ENCODE measurements around the gene RNF7.
"Not testable (repeated sequence)": the region's sequence is repeated elsewhere in the genome, so short reads cannot be mapped to it uniquely, and the experiment has no call there.

The RNF7 gene

DNA sequence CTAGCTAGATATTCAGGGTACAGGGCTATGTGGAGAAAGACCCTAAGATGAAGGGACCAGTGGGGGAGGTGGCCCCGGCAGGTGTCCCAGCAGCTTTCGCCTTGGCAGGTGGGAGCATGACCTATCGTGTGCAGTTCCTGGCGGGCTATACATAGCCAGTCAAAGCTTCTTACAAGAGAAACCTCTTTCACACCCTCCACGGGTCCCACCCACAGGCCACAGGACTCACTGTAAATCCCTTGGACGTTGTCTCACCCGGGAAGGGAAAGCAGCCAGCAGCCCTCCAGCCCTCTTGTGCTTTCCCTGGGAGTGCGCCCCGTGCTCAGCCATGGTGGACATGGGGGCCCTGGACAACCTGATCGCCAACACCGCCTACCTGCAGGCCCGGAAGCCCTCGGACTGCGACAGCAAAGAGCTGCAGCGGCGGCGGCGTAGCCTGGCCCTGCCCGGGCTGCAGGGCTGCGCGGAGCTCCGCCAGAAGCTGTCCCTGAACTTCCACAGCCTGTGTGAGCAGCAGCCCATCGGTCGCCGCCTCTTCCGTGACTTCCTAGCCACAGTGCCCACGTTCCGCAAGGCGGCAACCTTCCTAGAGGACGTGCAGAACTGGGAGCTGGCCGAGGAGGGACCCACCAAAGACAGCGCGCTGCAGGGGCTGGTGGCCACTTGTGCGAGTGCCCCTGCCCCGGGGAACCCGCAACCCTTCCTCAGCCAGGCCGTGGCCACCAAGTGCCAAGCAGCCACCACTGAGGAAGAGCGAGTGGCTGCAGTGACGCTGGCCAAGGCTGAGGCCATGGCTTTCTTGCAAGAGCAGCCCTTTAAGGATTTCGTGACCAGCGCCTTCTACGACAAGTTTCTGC lies 40.1 kb downstream of the RNF7 start:
- H3K36me3 Mint-ChIP-seq: no peaks in the 10 kb centered on the region
- H3K9me3 Mint-ChIP-seq: no peaks in the 10 kb centered on the region
- no peaks in the 10 kb centered on the region for H3K4me1 Mint-ChIP-seq
- H3K4me3 Mint-ChIP-seq: no peak overlapping the region
- no peak overlapping the region for H3K27ac Mint-ChIP-seq
- CTCF ChIA-PET: no interaction called here
- peaks cover 20% of the 10 kb centered on the region for H3K27me3 Mint-ChIP-seq
- DNase-seq: no peak

DNA sequence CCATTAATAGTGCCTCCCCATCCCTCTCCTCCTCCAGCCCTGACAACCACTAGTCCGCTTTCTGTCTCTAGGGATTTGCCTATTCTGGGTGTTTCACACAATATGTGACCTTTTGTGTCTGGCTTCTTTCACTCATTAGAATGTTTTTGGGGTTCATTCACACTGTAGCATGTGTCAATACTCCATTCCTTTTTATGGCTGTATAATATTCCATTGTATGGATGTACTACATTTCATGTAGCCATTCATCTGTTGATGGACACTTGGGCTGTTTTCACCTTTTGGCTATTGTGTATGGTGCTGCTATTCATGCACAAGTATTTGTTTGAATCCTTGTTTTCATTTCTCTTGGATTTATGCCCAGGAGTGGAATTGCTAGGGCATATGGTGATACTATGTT lies 41.6 kb downstream of the RNF7 start:
- no peaks in the 10 kb centered on the region for H3K4me1 Mint-ChIP-seq
- peaks cover 25% of the 10 kb centered on the region for H3K27me3 Mint-ChIP-seq
- no peaks in the 10 kb centered on the region for H3K9me3 Mint-ChIP-seq
- no peaks in the 10 kb centered on the region for H3K36me3 Mint-ChIP-seq
- H3K27ac Mint-ChIP-seq: peak overlapping the region; percentile 42
- no peak overlapping the region for H3K4me3 Mint-ChIP-seq
- DNase-seq: no peak
- CTCF ChIA-PET: no interaction called here

DNA sequence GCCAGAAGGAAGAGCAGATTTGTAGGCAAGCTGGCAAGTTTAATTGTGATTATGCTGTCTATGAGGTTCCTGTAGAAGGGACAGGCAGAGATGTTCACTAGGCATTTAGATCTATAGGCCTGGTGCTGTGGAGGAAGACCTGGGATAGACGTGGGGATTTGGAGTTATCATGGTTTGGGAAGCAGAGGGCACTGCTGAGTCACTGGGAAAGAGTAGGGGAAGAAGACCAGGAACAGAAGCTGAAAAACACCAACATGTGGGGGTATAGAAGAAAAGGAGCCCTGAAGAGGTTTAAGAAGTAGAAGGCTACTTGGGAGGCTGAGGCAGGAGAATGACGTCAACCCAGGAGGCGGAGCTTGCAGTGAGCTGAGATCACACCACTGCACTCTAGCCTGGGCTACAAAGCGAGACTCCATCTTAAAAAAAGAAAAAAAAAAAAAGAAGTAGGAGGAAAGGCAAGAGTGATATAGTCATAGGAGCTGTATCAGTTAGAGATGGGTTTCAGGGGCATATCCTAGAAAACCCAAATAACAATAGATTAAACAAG lies 44.4 kb downstream of the RNF7 start:
- Mint-ChIP-seq H3K4me3 (no peak overlapping the region), H3K4me1 (no peaks in the 10 kb centered on the region), H3K36me3 (no peaks in the 10 kb centered on the region), H3K27ac (no peak overlapping the region), H3K27me3 (peaks cover 24% of the 10 kb centered on the region), H3K9me3 (no peaks in the 10 kb centered on the region)
- CTCF ChIA-PET: interaction anchor here (0.6 to 1.2 kb wide), 4 partner anchors 44 to 62 kb away, joined by 3 to 5 read pairs (median 4); partner anchors contain the start of gene RNF7
- DNase-seq: no peak

DNA sequence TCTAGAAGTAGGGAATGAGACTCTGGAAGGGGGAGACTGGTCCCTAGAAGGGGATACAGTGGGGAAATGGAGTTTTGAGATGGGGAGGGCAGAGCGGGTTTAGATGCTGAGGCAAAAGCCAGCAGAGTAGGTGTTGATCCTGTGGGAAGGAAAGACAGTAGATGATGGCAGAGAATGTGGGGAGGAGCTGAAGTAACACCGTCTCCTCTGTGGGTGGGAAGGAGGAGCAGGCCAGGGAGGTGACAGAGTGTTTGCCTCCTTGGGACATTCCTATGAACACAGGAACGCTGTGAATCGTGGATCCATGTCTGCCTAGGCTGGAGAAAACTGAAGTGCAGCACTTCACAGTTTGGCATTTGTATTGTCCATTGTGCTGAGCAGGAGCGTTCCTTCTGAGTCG lies 45.5 kb downstream of the RNF7 start:
- no peaks in the 10 kb centered on the region for H3K36me3 Mint-ChIP-seq
- no peak for DNase-seq
- CTCF ChIA-PET: no interaction called here
- H3K9me3 Mint-ChIP-seq: no peaks in the 10 kb centered on the region
- peak overlapping the region; percentile 12 for H3K27ac Mint-ChIP-seq
- H3K4me1 Mint-ChIP-seq: no peaks in the 10 kb centered on the region
- no peak overlapping the region for H3K4me3 Mint-ChIP-seq
- peaks cover 23% of the 10 kb centered on the region for H3K27me3 Mint-ChIP-seq

DNA sequence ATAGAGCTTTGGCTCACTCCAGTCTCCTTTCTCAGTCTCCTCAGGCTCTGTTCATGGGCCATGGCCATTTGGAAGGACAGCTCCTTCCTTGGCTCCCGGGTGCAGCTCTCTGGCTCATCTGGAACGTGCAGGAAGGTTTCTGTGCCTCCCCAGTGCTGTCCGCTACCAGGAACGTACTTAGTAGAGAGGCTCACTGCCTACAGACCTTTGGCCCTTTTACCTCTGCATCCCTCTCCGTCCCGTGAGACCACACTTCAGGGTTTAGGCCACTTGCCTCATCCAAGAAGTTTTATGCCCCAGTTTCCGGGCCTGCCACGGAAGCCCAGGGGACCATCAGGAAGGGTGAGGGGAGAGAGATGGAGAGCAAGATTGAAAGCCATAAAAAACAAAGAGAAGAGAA lies 46.0 kb downstream of the RNF7 start:
- CTCF ChIA-PET: no interaction called here
- no peak overlapping the region for H3K27ac Mint-ChIP-seq
- DNase-seq: no peak
- no peaks in the 10 kb centered on the region for H3K9me3 Mint-ChIP-seq
- no peaks in the 10 kb centered on the region for H3K36me3 Mint-ChIP-seq
- peaks cover 23% of the 10 kb centered on the region for H3K27me3 Mint-ChIP-seq
- H3K4me1 Mint-ChIP-seq: no peaks in the 10 kb centered on the region
- H3K4me3 Mint-ChIP-seq: no peak overlapping the region

DNA sequence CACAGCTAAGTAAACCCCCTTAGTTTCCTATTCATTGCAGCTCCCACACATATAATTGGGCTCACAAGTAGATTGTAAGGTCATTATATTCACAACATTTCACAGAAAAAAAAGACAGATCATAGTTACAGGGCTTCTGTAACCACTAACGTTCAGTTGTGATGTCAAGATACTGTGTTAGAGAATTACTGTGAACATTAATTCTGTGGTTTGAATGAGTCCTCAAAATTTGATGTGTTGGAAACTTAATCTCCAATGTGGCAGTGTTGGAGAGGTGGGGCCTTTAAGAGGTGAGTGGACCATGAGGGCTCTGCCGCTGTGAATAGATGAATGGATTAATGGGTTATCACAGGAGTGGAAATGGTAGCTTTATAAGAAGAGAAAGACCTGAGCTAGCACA lies 46.4 kb downstream of the RNF7 start:
- H3K36me3 Mint-ChIP-seq: no peaks in the 10 kb centered on the region
- CTCF ChIA-PET: no interaction called here
- no peaks in the 10 kb centered on the region for H3K9me3 Mint-ChIP-seq

DNA sequence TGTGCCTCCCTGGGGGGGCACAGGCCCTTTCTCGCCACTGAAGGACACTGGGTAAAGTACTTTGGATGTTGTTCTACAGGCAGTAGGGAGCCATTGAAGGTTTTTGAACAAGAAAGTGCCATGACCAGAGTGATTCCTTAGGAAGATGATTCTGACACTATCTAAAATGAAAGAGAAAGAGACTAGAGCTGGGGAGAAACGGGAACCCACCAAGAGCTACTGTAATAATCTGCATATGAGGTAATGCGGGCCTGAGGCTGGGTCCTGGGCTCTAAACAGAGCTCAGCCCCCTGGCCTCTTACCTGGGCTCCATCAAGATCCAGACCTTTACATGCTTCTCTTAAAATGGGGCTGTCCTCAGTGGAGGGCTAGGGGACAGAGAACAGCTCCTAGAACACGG lies 50.1 kb downstream of the RNF7 start:
- Mint-ChIP-seq H3K27ac (no peak overlapping the region), H3K4me3 (no peak overlapping the region), H3K36me3 (no peaks in the 10 kb centered on the region), H3K9me3 (no peaks in the 10 kb centered on the region), H3K27me3 (peaks cover 5% of the 10 kb centered on the region), H3K4me1 (no peaks in the 10 kb centered on the region)
- CTCF ChIA-PET: interaction anchor here (1.1 to 1.5 kb wide), 2 partner anchors 9 to 87 kb away, joined by 3 read pairs; no protein-coding TSS in a partner anchor
- no peak for DNase-seq

More for the DNA sequence above, 46.4 kb downstream of the RNF7 start:
- H3K4me1 Mint-ChIP-seq: no peaks in the 10 kb centered on the region
- no peak overlapping the region for H3K27ac Mint-ChIP-seq
- DNase-seq: no peak
- H3K4me3 Mint-ChIP-seq: no peak overlapping the region
- H3K27me3 Mint-ChIP-seq: peaks cover 23% of the 10 kb centered on the region

DNA sequence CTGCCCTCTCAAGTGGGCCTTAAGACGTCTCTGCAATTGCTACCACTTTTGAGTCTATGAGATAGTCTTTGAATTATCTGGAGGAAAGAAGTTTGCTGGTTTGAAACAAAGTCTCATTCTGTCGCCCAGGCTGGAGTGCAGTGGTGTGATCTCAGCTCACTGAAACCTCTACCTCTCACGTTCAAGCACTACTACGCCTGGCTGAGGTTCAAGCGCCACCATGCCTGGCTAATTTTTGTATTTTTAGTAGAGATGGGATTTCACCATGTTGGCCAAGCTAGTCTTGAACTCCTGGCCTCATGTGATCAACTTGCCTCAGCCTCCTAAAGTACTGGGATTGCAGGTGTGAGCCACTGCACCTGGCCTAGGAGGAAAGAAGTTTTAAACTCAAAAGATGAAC lies 50.7 kb downstream of the RNF7 start:
- not testable (repeated sequence) for H3K27me3 Mint-ChIP-seq, H3K36me3 Mint-ChIP-seq, H3K27ac Mint-ChIP-seq, H3K4me1 Mint-ChIP-seq, DNase-seq, H3K9me3 Mint-ChIP-seq, H3K4me3 Mint-ChIP-seq
- CTCF ChIA-PET: interaction anchor here (1.1 kb wide), 1 partner anchor 87 kb away, joined by 3 read pairs; no protein-coding TSS in a partner anchor

DNA sequence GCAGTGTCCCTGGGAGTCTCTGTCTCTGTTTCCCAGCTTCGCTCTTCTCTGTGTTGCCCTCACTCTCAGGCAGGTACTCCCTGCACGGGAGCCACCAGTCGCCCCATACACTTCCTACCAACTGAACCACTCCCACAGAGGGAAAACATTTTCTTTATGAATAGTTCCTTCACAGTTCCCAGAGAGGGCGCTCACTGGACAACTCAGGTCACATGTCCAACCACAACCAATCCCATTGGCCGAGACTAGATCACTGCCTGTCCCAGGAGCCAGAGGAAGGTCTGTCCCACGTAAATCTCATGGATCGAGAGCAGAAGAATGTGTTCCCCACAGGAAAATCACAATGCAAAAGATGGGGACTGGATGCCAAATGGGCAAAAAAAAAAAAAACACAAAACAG lies 51.2 kb downstream of the RNF7 start:
- Mint-ChIP-seq H3K27ac (no peak overlapping the region), H3K9me3 (no peaks in the 10 kb centered on the region)

DNA sequence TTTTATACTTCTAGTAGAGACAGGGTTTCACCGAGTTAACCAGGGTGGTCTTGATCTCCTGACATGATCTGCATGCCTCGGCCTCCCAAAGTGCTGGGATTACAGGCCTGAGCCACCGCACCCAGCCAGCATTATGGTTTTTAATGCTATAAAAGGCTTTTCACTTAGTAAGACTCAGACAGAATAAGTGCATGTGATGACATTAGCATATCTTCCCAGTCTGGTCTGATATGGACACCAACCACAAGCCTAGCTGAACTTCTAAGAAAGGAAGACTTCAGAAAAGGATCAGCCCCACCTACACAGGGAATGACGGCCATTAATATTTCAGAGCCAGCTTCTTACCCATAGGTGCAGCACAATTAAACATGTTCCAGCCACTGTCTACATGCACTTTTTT lies 52.1 kb downstream of the RNF7 start:
- Mint-ChIP-seq H3K4me3 (no peak overlapping the region), H3K36me3 (no peaks in the 10 kb centered on the region), H3K27ac (no peak overlapping the region), H3K4me1 (peaks cover 13% of the 10 kb centered on the region), H3K9me3 (no peaks in the 10 kb centered on the region), H3K27me3 (no peaks in the 10 kb centered on the region)
- DNase-seq: no peak
- CTCF ChIA-PET: interaction anchor here (0.6 kb wide), 1 partner anchor 483 kb away, joined by 3 read pairs; no protein-coding TSS in a partner anchor

More for the DNA sequence above, 51.2 kb downstream of the RNF7 start:
- CTCF ChIA-PET: no interaction called here
- DNase-seq: no peak
- H3K27me3 Mint-ChIP-seq: no peaks in the 10 kb centered on the region
- no peak overlapping the region for H3K4me3 Mint-ChIP-seq
- H3K4me1 Mint-ChIP-seq: peaks cover 6% of the 10 kb centered on the region
- no peaks in the 10 kb centered on the region for H3K36me3 Mint-ChIP-seq

DNA sequence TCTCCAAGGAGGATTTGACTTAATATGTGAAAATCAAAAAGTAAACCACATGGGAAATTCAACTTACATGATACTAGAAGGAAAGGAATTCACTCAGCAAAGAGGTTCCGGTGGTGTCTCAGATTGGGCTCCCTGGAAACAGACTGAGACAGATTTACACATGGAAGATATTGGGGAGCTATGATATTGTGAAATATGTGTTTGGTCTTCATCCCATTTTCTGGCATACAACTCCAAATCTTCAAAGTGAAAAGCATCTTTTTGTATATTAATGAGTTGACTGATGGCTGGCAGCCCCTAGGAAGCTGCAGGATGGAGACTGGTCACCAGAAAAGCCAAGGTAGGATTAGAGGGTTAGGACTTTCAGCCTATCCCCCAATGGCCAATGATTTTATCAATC lies 54.4 kb downstream of the RNF7 start:
- no peak for DNase-seq
- H3K4me1 Mint-ChIP-seq: peaks cover 36% of the 10 kb centered on the region
- no peak overlapping the region for H3K4me3 Mint-ChIP-seq
- H3K27ac Mint-ChIP-seq: no peak overlapping the region
- no peaks in the 10 kb centered on the region for H3K36me3 Mint-ChIP-seq
- H3K9me3 Mint-ChIP-seq: no peaks in the 10 kb centered on the region
- CTCF ChIA-PET: interaction anchor here (0.6 kb wide), 1 partner anchor 83 kb away, joined by 3 read pairs; no protein-coding TSS in a partner anchor
- H3K27me3 Mint-ChIP-seq: no peaks in the 10 kb centered on the region

DNA sequence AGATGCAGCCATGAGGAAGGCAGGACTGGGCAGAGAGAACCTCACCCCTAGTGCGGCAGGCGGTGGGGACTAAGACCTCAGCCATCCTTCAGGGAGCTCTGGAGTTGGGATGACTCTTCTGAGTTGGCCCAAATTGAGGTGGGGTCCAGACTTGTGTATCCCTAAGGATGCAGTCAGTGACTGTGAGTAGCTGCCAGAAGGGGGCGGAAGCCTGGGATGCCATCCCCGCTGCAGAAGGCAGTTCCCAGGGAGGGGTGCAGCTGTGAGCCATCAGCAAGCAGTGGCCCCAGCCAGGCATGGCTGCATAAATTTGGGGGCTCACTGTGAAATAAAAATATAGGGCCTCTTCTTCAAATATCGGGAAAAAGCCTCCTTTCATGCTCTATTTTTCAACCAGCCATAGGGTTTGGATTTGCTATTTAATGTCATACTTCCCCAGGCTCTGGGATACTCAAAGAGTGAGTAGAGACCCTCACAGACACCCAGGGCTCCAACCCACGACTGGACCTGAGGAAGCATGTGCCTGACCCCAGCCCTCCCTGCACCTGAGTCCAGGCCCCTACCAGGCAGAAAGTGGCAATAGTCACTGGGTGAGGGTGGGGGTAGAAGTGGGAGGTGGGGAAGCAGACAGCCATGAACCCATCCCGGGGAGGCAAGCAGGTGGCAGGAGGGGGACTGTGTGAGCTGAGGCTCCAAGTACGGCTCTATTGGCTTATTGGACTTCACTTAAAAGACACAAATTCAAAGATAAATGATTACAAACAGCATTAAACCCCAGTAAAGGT lies 55.6 kb downstream of the RNF7 start:
- Mint-ChIP-seq H3K27me3 (no peaks in the 10 kb centered on the region), H3K9me3 (no peaks in the 10 kb centered on the region), H3K4me3 (no peak overlapping the region), H3K27ac (no peak overlapping the region), H3K36me3 (no peaks in the 10 kb centered on the region), H3K4me1 (peaks cover 48% of the 10 kb centered on the region)
- no peak for DNase-seq
- CTCF ChIA-PET: no interaction called here

DNA sequence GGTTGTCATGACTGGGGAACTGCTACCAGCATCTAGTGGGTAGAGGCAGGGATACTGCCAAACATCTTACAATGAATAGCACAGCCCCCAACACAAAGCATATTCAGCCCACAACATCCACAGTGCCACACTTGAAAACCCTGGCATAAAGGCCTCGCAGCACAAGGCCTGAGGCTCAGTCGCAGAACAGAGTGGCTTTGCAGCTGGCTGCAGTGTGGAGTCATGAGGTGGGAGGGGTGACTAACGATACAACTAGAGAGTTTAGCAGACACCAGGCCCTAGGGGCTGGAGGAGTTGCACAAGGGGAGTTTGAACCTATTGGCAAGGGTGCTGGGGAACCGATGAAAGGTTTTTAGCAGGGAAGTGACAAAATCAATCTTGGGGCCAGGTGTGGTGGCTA lies 57.2 kb downstream of the RNF7 start:
- no peaks in the 10 kb centered on the region for H3K27me3 Mint-ChIP-seq
- H3K36me3 Mint-ChIP-seq: no peaks in the 10 kb centered on the region
- CTCF ChIA-PET: interaction anchor here (0.6 to 1.1 kb wide), 3 partner anchors 80 to 171 kb away, joined by 3 read pairs; partner anchors contain the start of gene ATP1B3
- peak overlapping the region; percentile 70 for H3K27ac Mint-ChIP-seq
- H3K9me3 Mint-ChIP-seq: no peaks in the 10 kb centered on the region
- peaks cover 53% of the 10 kb centered on the region for H3K4me1 Mint-ChIP-seq
- DNase-seq: no peak
- no peak overlapping the region for H3K4me3 Mint-ChIP-seq

DNA sequence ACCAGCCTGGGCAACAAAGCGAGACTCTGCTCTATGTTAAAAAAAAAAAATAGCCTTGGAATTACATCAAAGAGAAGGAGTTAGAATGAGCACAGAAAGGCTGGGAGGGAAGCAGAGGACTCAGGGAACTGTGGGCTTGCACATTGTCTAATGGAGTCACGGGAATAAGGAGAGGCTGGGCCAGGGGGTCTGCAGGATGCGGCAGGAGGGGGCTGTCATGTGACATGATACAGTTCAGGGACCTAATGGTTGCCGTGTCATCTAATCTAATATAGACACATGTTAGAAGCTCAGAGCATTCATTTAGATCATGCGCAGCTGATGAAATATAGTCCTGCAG lies 57.6 kb downstream of the RNF7 start:
- DNase-seq: no peak
- H3K36me3 Mint-ChIP-seq: no peaks in the 10 kb centered on the region
- H3K9me3 Mint-ChIP-seq: no peaks in the 10 kb centered on the region
- H3K27me3 Mint-ChIP-seq: no peaks in the 10 kb centered on the region
- CTCF ChIA-PET: interaction anchor here (1.0 to 1.1 kb wide), 2 partner anchors 80 to 81 kb away, joined by 3 read pairs; partner anchors contain the start of gene ATP1B3
- H3K4me3 Mint-ChIP-seq: no peak overlapping the region
- H3K27ac Mint-ChIP-seq: peak overlapping the region; percentile 96
- H3K4me1 Mint-ChIP-seq: peaks cover 53% of the 10 kb centered on the region

Data from activated naive CD4-positive, alpha-beta T cell treated with anti-CD3 and anti-CD28 coated beads, Interleukin-2, amount 10 ng/mL, durations not matched to agents 7 days and 5 days (primary cell).